SU-DHL-6 (cell line): Measurements from ENCODE around the gene SLC35B2.
A peak's percentile ranks its signal among the peaks of the same experiment; 100 is the strongest.

Experiments
- H2AFZ ChIP-seq: fragments of 200-600 bp; sonication (generic); 2 replicates; pipeline ENCODE4 v1.6.1; 2014; ENCODE audit warnings: low read depth, mild to moderate bottlenecking, moderate library complexity, mixed read lengths, antibody characterized with exemption, low read length; ENCODE audit not compliant: severe bottlenecking
- H3F3A ChIP-seq: fragments of 200-600 bp; shearing (Covaris generic); 2 replicates; pipeline ENCODE4 v1.6.0; 2016; ENCODE audit warnings: antibody characterized with exemption, mild to moderate bottlenecking; ENCODE audit not compliant: insufficient read depth
- H3K27ac ChIP-seq: fragments of 200-600 bp; sonication (generic); 2 replicates; pipeline ENCODE4 v1.5.1; 2016; ENCODE audit warnings: low read depth, mild to moderate bottlenecking, low read length, moderate library complexity, mixed read lengths
- H3K27me3 ChIP-seq: fragments of 200-600 bp; sonication (generic), shearing (Covaris generic); 2 replicates; pipeline ENCODE4 v1.6.0; 2014; ENCODE audit warnings: mild to moderate bottlenecking, low read length
- H3K36me3 ChIP-seq: fragments of 200-600 bp; sonication (generic); 2 replicates; pipeline ENCODE4 v1.6.1; 2014; ENCODE audit warnings: mild to moderate bottlenecking, low read length, mixed read lengths
- H3K4me2 ChIP-seq: fragments of 300-600, 200-600 bp; shearing (Covaris generic), sonication (generic); 2 replicates; pipeline ENCODE4 v1.6.0; 2014; ENCODE audit warnings: low read length, low read depth, mild to moderate bottlenecking; ENCODE audit not compliant: poor library complexity, severe bottlenecking
- H3K4me3 ChIP-seq: fragments of 200-600 bp; sonication (generic); 2 replicates; pipeline ENCODE4 v1.5.1; 2014; ENCODE audit warnings: antibody characterized with exemption, low read length, mild to moderate bottlenecking, mixed read lengths; ENCODE audit not compliant: insufficient read depth, poor library complexity, severe bottlenecking
- H3K79me2 ChIP-seq: fragments of 200-600 bp; sonication (generic); 2 replicates; pipeline ENCODE4 v1.6.1; 2014; ENCODE audit warnings: mild to moderate bottlenecking, low read length, moderate library complexity; ENCODE audit not compliant: insufficient read depth
- H3K9ac ChIP-seq: fragments of 200-600 bp; sonication (generic); 2 replicates; pipeline ENCODE4 v1.7.0; 2014; ENCODE audit warnings: mild to moderate bottlenecking, low read length
- H3K9me2 ChIP-seq: fragments of 200-600 bp; sonication (generic); replicated peaks from 2 replicates; pipeline ENCODE4 v1.6.1; 2014; ENCODE audit warnings: low read length; ENCODE audit not compliant: insufficient read depth
- H3K9me3 ChIP-seq: fragments of 200-600 bp; sonication (generic); 2 replicates; pipeline ENCODE4 v1.6.1; 2014; ENCODE audit warnings: low read length, mixed read lengths; ENCODE audit not compliant: insufficient read depth
- H4K20me1 ChIP-seq: fragments of 200-600 bp; sonication (generic); 2 replicates; pipeline ENCODE4 v1.6.1; 2014; ENCODE audit warnings: low read depth, mild to moderate bottlenecking, antibody characterized with exemption, low read length, moderate library complexity, mixed read lengths
- CTCF ChIP-seq: fragments of 200-600 bp; sonication (generic); IDR thresholded peaks from one replicate; pipeline ENCODE4 v1.5.1; 2017; ENCODE audit warnings: antibody characterized with exemption, mild to moderate bottlenecking, low read length, moderate library complexity; ENCODE audit not compliant: insufficient read depth, poor library complexity, severe bottlenecking
- EZH2phosphoT487 ChIP-seq: fragments of 200-600 bp; sonication (generic), shearing (Covaris generic); conservative IDR thresholded peaks from 2 replicates; pipeline ENCODE4 v1.6.1; 2018; ENCODE audit warnings: mild to moderate bottlenecking, antibody characterized with exemption, low read length, moderate library complexity, mixed read lengths

The SLC35B2 gene

GRCh38 chr6:44269921-44270525 is 12.7 kb upstream of the SLC35B2 start, which contains the start of gene TMEM151B:
Gene TMEM151B, plus strand, starts transcription at chr6:44270450. Its CDS starts 293 bp downstream, at chr6:44270743.
- H3K9me3 ChIP-seq = no peaks in the 10 kb centered on the region
- peaks cover 21% of the 10 kb centered on the region for H3F3A ChIP-seq
- peak within 1 kb of the TSS; percentile 27 for H3K4me3 ChIP-seq
- no peaks in the 10 kb centered on the region for H3K36me3 ChIP-seq
- no peak within 1 kb of the TSS for H2AFZ ChIP-seq
- no peaks in the 10 kb centered on the region for H3K27me3 ChIP-seq
- H4K20me1 ChIP-seq = no peaks in the 10 kb centered on the region
- H3K27ac ChIP-seq = no peak within 1 kb of the TSS
- TF ChIP-seq CTCF = no peak
- no peak for TF ChIP-seq EZH2phosphoT487
- H3K79me2 ChIP-seq = no peaks in the 10 kb centered on the region
- H3K9me2 ChIP-seq = no peaks in the 10 kb centered on the region
- H3K4me2 ChIP-seq = peak within 1 kb of the TSS; percentile 34
- H3K9ac ChIP-seq = no peak within 1 kb of the TSS

DNA sequence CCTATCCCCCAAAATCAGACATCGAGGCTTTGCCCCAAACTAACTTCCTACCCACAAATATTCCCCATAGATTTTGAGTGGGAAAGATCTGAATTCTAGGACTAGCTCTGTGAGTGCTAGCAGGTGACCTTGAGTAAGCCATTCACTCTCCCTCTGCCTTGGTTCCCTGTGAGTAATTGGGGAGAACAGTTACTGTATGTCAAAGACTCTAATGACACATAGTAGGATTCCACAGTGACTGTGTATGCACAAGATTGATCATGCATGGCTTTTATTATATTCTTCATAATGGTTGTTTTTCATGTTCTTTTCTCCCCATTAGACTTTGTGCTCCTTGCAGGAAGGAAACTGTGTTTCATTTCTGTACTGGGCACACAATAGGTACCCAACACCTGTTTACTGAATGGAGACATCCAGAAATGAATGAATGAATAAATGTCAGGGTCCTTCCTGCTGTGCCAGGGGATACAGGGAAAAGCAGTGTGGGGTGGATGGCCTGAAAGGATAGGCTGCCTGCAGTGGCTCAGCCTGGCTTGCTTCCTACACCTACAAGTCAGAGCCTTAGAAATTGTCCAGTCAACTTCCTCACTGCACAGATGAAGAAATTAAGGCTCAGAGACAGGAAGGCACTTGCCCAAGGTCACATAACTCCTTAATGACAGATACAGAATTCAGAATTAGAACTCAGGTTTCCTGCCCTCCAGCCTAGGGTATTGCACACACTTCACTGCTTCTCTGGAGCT is 12.0 kb upstream of the SLC35B2 start:
- Histone ChIP-seq H3K9me3 (no peaks in the 10 kb centered on the region), H3K27me3 (no peaks in the 10 kb centered on the region), H3K36me3 (no peaks in the 10 kb centered on the region), H3K9ac (no peak overlapping the region), H4K20me1 (no peaks in the 10 kb centered on the region), H3F3A (peaks cover 25% of the 10 kb centered on the region), H3K4me3 (no peak overlapping the region), H2AFZ (no peak overlapping the region), H3K79me2 (peaks cover 4% of the 10 kb centered on the region), H3K9me2 (no peaks in the 10 kb centered on the region), H3K4me2 (no peak overlapping the region), H3K27ac (no peak overlapping the region)
- no peak for TF ChIP-seq EZH2phosphoT487
- TF ChIP-seq CTCF = no peak

- H2AFZ ChIP-seq = no peak overlapping the region
- no peak overlapping the region for H3K4me3 ChIP-seq
Observed at GRCh38 chr6:44268095-44268628, 10.8 kb upstream of the SLC35B2 start.

More at GRCh38 chr6:44268095-44268628, 10.8 kb upstream of the SLC35B2 start:
- Histone ChIP-seq H4K20me1 (no peaks in the 10 kb centered on the region), H3K79me2 (peaks cover 14% of the 10 kb centered on the region), H3K36me3 (no peaks in the 10 kb centered on the region), H3K9me2 (no peaks in the 10 kb centered on the region), H3K9ac (no peak overlapping the region), H3K27ac (no peak overlapping the region), H3F3A (peaks cover 33% of the 10 kb centered on the region), H3K27me3 (no peaks in the 10 kb centered on the region), H3K4me2 (no peak overlapping the region), H3K9me3 (no peaks in the 10 kb centered on the region)
- TF ChIP-seq CTCF (peak; percentile 98), EZH2phosphoT487 (no peak)
